HL-60 (cell line): ENCODE measurements around the gene ELP4.
"Not testable (repeated sequence)": the region's sequence is repeated elsewhere in the genome, so short reads cannot be mapped to it uniquely, and the experiment has no call there.

Experiments used
- DNase-seq, 2 experiments: peaks; one replicate each; pipeline ENCODE4 v3.0.0-alpha.2; 2010 to 2020; ENCODE audit warnings: low read depth in 1 of 2, low spot score in 1 of 2
- H3K27ac ChIP-seq: fragments of 250-450 bp; sonication (Bioruptor Pico); replicated peaks from 2 replicates; pipeline ENCODE4 v1.5.1; 2020; ENCODE audit warnings: mild to moderate bottlenecking, moderate library complexity
- H3K27me3 ChIP-seq: fragments of 250-450 bp; sonication (Bioruptor Pico); 2 replicates; pipeline ENCODE4 v1.5.1; 2021; ENCODE audit warnings: mild to moderate bottlenecking, moderate library complexity; ENCODE audit not compliant: insufficient read depth, poor library complexity, severe bottlenecking
- H3K4me3 ChIP-seq: replicated peaks from 2 replicates; pipeline ENCODE4 v1.5.1; 2011; ENCODE audit warnings: mild to moderate bottlenecking, control low read depth, low read length; ENCODE audit not compliant: insufficient read depth
- GABPA ChIP-seq: IDR thresholded peaks from 2 replicates; pipeline ENCODE4 v1.6.1; 2012; ENCODE audit warnings: low read depth
- POLR2AphosphoS5 ChIP-seq: IDR thresholded peaks from 2 replicates; pipeline ENCODE4 v1.6.1; 2012; ENCODE audit warnings: low read depth
- SPI1 ChIP-seq: IDR thresholded peaks from 2 replicates; pipeline ENCODE4 v1.6.1; 2012; ENCODE audit warnings: low read depth, mild to moderate bottlenecking, borderline replicate concordance
- TF ChIP-seq, protein P1 (sequence below): IDR thresholded peaks from 2 replicates; pipeline ENCODE4 v1.6.1; 2012; ENCODE audit warnings: low read depth; ENCODE audit not compliant: insufficient replicate concordance
- TF ChIP-seq, protein P2 (sequence below): IDR thresholded peaks from one replicate; pipeline ENCODE4 v1.5.1; 2011; ENCODE audit warnings: low read length, control low read depth, inconsistent platforms; ENCODE audit not compliant: insufficient read depth

Gene ELP4

DNA sequence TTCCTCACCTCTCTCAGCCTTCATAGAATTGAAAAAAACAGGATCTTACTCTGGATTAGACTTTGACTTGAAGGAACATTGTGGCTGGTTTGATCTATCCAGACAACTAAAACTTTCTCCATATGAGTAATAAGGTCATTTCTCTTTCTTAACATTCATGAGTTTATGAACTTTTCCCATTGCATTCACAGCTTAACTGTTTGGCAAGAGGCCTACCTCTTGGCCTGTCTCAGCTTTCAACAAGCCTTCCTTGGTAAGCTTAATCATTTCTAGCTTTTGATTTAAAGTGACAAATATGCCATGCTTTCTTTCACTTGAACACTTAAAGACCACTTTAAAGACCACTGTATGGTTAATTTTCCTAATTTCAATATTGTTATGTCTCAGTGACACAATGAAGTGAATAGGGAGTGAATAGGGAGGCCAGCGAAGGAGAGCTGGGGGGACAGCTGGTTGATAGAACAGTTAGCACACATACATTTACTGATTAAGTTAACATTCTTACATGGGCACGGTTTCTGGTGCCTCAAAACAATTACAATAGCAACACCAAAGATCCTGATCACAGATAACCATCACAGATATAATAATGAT is 17.1 kb upstream of the ELP4 start:
- TF ChIP-seq POLR2AphosphoS5, result no peak
- TF ChIP-seq, protein P1, sequence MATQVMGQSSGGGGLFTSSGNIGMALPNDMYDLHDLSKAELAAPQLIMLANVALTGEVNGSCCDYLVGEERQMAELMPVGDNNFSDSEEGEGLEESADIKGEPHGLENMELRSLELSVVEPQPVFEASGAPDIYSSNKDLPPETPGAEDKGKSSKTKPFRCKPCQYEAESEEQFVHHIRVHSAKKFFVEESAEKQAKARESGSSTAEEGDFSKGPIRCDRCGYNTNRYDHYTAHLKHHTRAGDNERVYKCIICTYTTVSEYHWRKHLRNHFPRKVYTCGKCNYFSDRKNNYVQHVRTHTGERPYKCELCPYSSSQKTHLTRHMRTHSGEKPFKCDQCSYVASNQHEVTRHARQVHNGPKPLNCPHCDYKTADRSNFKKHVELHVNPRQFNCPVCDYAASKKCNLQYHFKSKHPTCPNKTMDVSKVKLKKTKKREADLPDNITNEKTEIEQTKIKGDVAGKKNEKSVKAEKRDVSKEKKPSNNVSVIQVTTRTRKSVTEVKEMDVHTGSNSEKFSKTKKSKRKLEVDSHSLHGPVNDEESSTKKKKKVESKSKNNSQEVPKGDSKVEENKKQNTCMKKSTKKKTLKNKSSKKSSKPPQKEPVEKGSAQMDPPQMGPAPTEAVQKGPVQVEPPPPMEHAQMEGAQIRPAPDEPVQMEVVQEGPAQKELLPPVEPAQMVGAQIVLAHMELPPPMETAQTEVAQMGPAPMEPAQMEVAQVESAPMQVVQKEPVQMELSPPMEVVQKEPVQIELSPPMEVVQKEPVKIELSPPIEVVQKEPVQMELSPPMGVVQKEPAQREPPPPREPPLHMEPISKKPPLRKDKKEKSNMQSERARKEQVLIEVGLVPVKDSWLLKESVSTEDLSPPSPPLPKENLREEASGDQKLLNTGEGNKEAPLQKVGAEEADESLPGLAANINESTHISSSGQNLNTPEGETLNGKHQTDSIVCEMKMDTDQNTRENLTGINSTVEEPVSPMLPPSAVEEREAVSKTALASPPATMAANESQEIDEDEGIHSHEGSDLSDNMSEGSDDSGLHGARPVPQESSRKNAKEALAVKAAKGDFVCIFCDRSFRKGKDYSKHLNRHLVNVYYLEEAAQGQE, result no peak
- no peak for TF ChIP-seq SPI1
- TF ChIP-seq, protein P2, sequence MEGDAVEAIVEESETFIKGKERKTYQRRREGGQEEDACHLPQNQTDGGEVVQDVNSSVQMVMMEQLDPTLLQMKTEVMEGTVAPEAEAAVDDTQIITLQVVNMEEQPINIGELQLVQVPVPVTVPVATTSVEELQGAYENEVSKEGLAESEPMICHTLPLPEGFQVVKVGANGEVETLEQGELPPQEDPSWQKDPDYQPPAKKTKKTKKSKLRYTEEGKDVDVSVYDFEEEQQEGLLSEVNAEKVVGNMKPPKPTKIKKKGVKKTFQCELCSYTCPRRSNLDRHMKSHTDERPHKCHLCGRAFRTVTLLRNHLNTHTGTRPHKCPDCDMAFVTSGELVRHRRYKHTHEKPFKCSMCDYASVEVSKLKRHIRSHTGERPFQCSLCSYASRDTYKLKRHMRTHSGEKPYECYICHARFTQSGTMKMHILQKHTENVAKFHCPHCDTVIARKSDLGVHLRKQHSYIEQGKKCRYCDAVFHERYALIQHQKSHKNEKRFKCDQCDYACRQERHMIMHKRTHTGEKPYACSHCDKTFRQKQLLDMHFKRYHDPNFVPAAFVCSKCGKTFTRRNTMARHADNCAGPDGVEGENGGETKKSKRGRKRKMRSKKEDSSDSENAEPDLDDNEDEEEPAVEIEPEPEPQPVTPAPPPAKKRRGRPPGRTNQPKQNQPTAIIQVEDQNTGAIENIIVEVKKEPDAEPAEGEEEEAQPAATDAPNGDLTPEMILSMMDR, result no peak
- TF ChIP-seq GABPA, result no peak
- DNase-seq, result no peak
- Histone ChIP-seq H3K27ac (no peak overlapping the region), H3K4me3 (no peak overlapping the region), H3K27me3 (no peaks in the 10 kb centered on the region)

DNA sequence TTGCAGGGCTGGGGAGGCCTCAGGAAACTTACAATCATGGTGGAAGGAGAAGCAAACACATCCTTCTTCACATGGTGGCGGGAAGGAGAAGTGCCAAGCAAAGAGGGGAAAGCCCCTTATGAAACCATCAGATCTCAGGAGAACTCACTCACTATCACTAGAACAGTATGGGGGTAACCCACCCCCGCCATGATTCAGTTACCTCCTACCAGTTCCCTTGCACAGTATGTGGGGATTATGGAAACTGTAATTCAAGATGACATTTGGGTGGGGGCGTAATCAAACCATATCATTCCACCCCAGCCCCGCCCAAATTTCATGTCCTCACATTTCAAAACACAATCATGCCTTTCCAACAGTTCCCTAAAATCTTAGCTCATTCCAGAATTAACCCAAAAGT is 16.3 kb upstream of the ELP4 start:
- no peaks in the 10 kb centered on the region for H3K27me3 ChIP-seq

DNA sequence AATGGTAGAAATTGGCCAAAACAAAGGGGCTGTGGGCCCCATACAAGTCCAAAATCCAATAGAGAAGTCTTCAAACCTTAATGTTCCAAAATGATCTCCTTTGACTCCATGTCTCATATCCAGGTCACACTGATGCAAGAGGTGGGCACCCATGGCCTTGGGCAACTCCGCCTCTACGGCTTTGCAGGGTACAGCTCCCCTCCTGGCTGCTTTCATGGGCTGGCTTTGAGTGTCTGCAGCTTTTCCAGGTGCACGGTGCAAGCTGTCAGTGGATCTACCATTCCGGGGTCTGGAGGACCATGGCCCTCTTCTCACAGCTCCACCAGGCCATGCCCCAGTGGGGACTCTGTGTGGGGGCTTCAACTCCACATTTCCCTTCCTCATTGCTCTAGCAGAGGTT is 15.8 kb upstream of the ELP4 start:
- not testable (repeated sequence) for H3K4me3 ChIP-seq, H3K27ac ChIP-seq, H3K27me3 ChIP-seq, DNase-seq

More for the DNA sequence above, 16.3 kb upstream of the ELP4 start:
- no peak for TF ChIP-seq SPI1
- TF ChIP-seq, protein P1, result no peak
- TF ChIP-seq POLR2AphosphoS5, result no peak
- no peak for TF ChIP-seq GABPA
- TF ChIP-seq, protein P2, result no peak
- H3K27ac ChIP-seq, result no peak overlapping the region
- no peak for DNase-seq
- no peak overlapping the region for H3K4me3 ChIP-seq

DNA sequence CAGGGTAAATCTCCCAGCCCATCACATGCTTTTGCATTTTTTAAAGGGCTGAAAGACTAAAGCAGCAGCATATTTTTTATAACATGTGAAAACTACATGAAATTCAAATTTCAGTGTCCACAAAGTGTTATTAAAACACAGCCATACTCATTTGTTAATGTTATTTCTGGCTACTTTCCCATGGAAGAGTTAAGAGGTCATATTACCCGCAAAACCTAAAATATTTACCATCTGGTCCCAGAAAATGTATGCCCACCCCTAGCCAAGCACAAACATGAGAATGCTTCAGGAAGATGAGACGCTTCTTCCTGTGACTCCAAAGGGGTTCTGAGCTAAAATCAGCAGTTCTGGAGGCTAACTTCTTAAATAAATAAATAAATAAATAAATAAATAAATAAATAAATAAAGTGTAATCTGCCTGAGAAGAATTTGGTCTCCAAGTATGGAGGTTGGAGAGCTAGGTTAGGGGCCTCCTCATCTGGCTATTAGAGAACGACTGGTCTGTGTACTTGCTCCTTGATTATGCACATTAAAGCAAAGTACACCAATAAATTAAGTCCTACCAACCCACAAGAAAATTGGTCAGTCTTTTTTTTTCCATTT is 9.9 kb upstream of the ELP4 start:
- no peaks in the 10 kb centered on the region for H3K27me3 ChIP-seq
- no peak overlapping the region for H3K27ac ChIP-seq
- TF ChIP-seq GABPA, result no peak
- TF ChIP-seq, protein P1, result no peak
- TF ChIP-seq POLR2AphosphoS5, result no peak
- no peak for TF ChIP-seq SPI1
- TF ChIP-seq, protein P2, result no peak
- DNase-seq, result no peak
- H3K4me3 ChIP-seq, result no peak overlapping the region
